ENCODE results near the gene WNK2. TPM values are rescaled to one million over a fixed set of nuclear protein-coding genes. Genes with fewer than 3 reads are reported as not detected.
A peak's percentile ranks its signal among the peaks of the same experiment; 100 is the strongest.

The WNK2 gene
- total RNA-seq, 1 donor from 2014 or later: 200 TPM

DNA sequence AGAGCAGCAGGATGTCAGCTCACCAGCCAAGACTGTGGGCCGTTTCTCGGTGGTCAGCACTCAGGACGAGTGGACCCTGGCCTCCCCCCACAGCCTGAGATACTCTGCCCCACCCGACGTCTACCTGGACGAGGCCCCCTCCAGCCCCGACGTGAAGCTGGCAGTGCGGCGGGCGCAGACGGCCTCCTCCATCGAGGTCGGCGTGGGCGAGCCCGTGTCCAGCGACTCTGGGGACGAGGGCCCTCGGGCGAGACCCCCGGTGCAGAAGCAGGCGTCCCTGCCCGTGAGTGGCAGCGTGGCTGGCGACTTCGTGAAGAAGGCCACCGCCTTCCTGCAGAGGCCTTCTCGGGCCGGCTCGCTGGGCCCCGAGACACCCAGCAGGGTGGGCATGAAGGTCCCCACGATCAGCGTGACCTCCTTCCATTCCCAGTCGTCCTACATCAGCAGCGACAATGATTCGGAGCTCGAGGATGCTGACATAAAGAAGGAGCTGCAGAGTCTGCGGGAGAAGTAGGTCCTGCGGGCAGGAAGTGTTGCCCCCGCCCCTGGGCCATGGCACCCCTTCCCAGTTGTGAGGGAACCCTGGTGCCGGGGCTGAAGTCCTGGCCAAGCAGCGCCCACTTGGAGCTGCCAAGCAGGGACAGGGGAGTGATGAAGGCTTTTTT, 108.9 kb downstream of the WNK2 start:
- no peak for ATAC-seq
- intact Hi-C loops (cut with DNase I): no loop called here
- DNase-seq (ENCODE audit: missing footprints): peak; percentile 64

DNA sequence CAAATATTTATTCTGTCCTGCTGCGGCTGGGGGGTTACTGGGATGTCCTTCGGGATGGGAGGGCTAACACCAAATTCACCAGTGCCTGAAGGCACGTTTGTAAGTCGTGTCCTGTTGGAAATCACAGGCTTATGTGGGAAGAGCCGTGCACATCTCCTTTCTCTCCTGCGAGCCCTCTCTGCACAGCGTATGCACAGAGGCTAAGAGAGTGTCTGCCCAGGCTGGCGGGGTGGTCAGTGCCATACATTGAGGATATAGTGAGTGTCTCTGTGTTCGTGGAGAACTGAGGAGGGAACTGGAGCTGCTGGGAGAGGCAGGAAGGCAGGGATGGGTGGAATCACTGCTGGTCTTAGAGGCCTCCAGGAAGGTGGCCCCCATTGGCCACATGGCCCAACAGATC, 110.1 kb downstream of the WNK2 start:
- intact Hi-C loops (cut with DNase I): no loop called here
- DNase-seq (ENCODE audit: missing footprints) (no peak), ATAC-seq (no peak)

GRCh38 chr9:93295031-93295430, 111.1 kb downstream of the WNK2 start:
- intact Hi-C loops (cut with DNase I): no loop called here
- ATAC-seq (no peak), DNase-seq (ENCODE audit: missing footprints) (no peak)

DNA sequence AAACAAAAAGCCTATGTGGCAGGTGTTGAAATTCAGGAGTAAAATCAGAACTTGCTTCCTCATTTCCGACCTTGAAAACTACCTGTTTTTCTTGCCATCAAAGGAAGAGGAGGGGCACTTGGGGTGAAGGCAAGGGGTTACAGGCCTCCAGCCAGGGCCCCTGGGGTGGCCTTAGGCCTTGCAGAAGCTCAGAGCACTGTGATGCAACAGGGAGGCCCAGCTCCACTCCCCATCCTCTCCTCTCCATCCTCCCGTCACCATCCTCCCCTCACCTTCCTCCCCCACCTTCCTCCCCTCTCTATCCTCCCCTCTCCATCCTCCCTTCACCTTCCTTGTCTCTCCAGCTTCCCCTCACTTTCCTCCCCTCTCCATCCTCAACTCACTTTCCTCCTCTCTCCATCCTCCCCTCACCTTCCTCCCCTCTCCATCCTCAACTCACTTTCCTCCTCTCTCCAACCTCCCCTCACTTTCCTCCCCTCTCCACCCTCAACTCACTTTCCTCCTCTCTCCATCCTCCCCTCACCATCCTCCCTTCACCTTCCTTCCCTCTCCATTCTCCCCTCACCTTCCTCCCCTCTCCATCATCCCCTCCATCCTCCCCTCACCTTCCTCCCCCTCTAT, 111.6 kb downstream of the WNK2 start:
- intact Hi-C loops (cut with DNase I): no loop called here
- ATAC-seq (no peak), DNase-seq (ENCODE audit: missing footprints) (no peak)

DNA sequence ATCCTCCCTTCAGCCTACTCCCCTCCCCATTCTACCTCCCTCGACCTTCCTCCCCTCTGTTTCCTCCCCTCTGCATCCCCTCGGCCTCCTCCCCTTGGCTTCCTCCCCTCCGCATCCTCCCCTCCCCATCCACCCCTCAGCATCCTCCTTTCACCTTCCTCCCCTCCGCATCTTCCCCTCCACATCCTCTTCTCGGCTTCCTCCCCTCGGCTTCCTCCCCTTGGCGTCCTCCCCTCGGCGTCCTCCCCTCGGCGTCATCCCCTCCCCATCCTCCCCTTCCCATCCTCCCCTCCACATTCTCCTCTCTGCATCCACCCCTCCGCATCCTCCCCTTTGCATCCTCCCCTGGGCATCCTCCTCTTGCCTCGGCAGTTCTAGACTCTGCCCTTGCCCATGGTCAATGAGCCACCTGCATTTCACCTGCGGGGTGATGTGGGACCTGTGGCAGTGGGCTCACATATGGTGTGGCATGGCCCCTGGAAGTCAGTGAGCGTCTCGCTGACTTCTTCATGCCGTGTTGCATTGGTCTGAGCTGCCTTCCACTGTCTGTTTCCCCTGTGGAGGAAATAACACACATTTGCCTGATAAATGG, 113.0 kb downstream of the WNK2 start:
- ATAC-seq (no peak), DNase-seq (ENCODE audit: missing footprints) (no peak)
- intact Hi-C loops (cut with DNase I): no loop called here

- DNase-seq (ENCODE audit: missing footprints) (peak; percentile 61), ATAC-seq (no peak)
- intact Hi-C loops (cut with DNase I): no loop called here
Measured at GRCh38 chr9:93297659-93298497, 113.9 kb downstream of the WNK2 start.

GRCh38 chr9:93298498-93299417, 114.8 kb downstream of the WNK2 start:
- intact Hi-C loops (cut with DNase I): no loop called here
- DNase-seq (ENCODE audit: missing footprints): no peak
- ATAC-seq: peak; percentile 9

DNA sequence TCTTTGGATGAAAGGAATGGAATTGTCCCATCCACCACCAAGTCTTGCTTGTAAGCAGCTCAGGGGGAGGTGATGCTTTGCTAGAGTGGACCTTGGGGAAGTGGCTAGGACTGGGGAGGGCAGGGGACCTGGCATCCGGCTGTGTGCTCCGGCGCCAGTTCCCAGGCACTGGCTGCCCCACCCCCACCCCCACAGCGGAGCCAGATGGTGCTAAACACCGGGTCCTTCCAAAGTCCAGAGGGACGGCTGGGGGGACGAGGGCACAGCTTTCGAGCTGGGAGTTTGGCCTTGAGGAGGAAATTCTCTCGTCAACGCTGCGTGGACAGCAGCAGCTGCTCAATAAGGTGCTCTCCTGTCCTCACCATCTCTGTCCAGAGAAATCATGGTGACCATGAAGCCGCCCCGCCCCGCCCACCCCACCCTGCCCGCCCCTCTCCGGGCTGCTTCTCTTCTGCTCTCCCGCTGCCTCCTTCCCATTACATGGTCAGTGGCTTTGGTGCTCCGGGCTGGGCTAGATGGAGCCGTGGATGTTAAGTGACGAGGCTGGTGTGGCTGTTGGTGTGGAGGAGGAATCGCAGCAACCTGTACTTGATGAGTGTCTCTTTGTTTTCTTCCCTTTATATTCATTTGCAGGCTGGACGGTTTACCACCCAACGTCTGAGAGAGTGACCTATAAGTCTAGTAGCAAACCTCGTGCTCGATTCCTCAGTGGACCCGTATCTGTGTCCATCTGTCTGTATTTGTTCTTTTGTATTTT, 115.7 kb downstream of the WNK2 start:
- intact Hi-C loops (cut with DNase I): loop anchor here (10.0 kb wide), 1 partner anchor 265 kb away; no protein-coding TSS in a partner anchor
- DNase-seq (ENCODE audit: missing footprints) (no peak), ATAC-seq (peak; percentile 41)

DNA sequence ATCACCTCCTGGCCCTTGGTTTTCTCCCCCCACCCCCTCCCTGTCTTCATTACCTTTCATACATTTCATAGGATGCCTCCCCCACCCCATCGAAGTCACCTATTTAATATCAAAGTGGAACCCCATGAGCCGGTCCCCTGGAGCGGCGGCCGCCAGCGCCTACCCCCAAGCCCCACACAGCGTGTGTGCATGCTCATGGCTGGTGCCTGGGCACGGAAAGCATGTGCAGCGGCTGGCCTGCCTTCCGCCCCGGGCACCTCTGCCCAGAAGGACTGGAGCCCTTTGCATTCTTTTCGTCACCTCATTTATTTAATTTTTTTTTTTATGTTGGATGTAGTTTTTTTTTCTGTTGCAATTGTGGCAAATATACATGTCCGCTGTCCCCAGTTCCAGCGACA, 116.2 kb downstream of the WNK2 start:
- ATAC-seq (no peak), DNase-seq (ENCODE audit: missing footprints) (no peak)
- intact Hi-C loops (cut with DNase I): loop anchor here (10.0 kb wide), 1 partner anchor 265 kb away; no protein-coding TSS in a partner anchor

DNA sequence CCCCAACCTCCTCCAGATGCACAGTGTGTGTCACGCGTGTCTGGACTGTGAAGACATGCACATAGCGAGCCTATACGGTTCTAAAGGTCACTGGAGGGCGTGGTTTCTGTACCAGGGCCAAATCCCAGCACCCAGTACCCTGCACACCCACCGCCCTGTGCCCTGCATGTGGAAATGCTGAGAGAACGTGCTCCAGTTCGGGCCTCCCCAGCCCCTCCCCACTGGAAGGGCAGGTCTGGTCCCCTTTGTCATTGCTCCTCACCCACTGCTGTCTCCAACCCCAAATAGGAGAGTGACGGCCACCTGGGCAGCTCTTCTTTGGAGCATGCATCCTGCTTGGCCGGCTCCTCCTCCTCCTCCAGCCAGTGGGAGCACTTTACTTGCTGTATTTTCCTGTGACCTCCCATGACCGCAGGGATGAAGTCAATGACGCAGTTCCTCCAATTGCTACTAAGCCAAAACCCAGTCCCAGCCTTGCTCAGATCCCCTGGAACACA, 116.7 kb downstream of the WNK2 start:
- intact Hi-C loops (cut with DNase I): loop anchor here (10.0 kb wide), 1 partner anchor 264 kb away; no protein-coding TSS in a partner anchor
- ATAC-seq: peak; percentile 8
- no peak for DNase-seq (ENCODE audit: missing footprints)

- no peak for ATAC-seq
- no peak for DNase-seq (ENCODE audit: missing footprints)
- intact Hi-C loops (cut with DNase I): loop anchor here (10.0 kb wide), 1 partner anchor 263 kb away; no protein-coding TSS in a partner anchor
Measured at GRCh38 chr9:93301291-93301811, 117.4 kb downstream of the WNK2 start.

- no peak for DNase-seq (ENCODE audit: missing footprints)
- intact Hi-C loops (cut with DNase I): loop anchor here (10.0 kb wide), 1 partner anchor 263 kb away; no protein-coding TSS in a partner anchor
- no peak for ATAC-seq
Measured at GRCh38 chr9:93301911-93302541, 118.1 kb downstream of the WNK2 start.

DNA sequence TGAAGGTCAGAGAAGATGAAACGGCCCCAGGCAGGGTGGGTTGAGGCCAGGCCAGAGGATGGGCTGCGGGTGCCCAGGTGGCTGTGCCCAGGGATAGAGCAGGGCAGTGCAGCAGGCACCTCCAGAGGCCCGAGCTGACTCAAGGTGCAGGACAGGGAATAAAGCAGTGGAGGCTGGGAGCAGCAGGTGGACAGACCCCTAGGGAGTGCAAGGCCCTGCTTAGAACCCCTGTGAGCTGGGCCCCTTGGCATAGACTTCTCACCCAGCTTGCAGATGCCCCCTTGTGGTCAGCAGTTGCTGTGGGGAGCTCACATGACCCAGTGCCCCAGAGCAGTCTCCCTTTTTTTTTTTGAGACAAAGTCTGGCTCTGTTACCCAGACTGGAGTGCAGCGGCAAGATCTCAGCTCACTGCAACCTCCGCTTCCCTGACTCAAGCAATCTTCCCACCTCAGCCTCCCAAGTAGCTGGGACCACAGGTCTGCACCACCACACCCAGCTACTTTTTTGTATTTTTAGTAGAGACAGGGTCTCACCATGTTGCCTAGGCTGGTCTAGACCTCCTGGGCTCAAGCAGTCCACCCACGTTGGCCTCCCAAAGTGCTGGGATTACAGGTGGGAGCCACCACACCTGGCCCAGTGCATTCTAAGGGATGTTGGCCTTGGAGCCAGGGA, 118.8 kb downstream of the WNK2 start:
- ATAC-seq (peak; percentile 12), DNase-seq (ENCODE audit: missing footprints) (peak; percentile 65)
- intact Hi-C loops (cut with DNase I): loop anchor here (10.0 kb wide), 1 partner anchor 262 kb away; no protein-coding TSS in a partner anchor

DNA sequence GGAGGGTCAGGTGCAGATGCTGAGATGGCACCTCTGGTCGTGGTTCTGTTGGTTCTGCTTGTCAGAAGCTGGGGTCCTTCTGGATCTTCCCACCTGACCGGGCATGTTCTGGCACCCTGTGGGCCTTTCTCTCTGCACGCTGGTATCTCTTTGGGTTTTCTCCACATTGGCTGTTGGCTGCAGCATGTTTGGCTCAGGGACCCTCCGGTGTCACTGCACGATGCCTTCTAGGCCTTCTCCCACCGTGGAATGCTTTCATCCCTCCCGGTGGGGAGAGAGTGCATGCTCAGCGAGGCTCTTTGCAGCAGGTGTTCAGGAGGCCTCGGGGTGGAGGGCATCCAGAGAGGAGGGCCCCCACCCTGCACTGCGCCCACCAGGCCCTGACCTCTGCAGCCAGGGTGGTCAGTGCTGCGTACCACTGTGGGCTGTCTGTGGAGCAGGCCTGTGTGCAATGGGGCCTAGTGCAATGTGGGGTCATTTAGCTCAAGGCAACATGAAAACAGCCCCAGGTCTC, 119.4 kb downstream of the WNK2 start:
- intact Hi-C loops (cut with DNase I): loop anchor here (10.0 kb wide), 1 partner anchor 261 kb away; no protein-coding TSS in a partner anchor
- ATAC-seq (no peak), DNase-seq (ENCODE audit: missing footprints) (no peak)

DNA sequence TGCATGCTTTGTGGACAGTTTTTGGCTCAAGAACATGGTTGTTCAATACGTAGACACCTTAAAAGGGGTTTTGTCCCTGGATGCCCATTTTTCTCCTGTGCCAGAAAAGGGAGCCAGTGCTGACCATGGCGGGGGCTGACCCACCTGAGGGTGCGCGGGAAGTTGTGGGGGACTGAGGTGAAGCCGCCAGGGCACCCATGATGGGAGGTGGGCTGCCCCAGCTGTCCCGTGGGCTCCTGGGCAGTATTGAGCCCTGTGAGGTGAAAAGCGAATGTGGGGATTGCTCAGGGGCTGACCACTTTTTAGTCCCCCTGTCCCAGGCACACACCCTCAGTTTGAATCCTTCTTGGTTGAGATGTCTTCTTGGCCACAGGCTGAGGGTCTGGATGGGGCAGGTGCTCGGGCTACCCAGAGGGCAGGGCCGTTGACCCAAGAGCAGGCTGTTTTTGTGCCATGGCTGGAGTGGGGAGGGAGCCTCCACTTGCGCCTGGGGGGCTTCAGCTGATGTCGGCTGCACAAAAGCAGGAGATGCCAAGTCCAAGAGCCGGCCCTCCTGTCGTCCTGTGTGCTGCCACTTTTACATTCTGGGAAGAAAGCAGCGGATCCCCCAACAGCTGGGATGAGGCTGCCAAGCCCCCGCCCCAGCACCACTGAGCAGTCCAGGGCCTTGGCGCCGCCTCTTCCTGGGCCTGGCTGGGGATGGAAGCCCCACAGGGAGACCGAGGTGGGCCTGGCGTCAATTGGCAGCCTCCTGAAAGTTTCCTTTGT, 120.1 kb downstream of the WNK2 start:
- intact Hi-C loops (cut with DNase I): loop anchor here (10.0 kb wide), 1 partner anchor 261 kb away; no protein-coding TSS in a partner anchor
- DNase-seq (ENCODE audit: missing footprints) (no peak), ATAC-seq (no peak)
